Superior temporal gyrus (tissue), 1 donor: ENCODE results near the gene REG3A.

Source experiments
- DNase-seq: peaks from one replicate; pipeline ENCODE4 v3.0.0-alpha.2; 2016; ENCODE audit errors: extremely low spot score

REG3A gene

DNA sequence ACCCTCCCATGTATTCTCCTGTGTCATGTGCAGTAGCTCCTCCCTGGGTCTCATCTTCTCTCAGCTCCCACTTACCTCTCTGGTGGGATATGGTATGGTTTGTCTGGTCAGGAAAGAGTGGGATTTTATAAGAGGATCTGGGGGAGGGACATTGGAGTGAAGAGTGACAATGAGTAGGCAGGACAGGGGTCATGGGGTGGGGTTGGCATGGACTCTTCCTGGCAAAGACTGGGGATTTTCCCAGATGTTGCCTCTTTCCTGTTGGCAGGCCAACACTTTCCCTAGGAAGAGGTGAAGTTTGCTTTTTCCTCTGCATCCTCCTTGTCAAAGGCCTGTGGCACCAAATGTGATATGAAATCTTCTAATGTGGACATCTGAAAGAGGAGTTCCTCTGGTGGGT is at the start of gene REG3A:
REG3A (minus strand) TSS at position 101 of the 400 bp plus-strand sequence. CDS start 348 bp downstream, outside the sequence.
- DNase-seq: no peak

- DNase-seq: no peak
These were observed 41.2 kb upstream of the REG3A start for GRCh38 chr2:79200762-79201161.

DNA sequence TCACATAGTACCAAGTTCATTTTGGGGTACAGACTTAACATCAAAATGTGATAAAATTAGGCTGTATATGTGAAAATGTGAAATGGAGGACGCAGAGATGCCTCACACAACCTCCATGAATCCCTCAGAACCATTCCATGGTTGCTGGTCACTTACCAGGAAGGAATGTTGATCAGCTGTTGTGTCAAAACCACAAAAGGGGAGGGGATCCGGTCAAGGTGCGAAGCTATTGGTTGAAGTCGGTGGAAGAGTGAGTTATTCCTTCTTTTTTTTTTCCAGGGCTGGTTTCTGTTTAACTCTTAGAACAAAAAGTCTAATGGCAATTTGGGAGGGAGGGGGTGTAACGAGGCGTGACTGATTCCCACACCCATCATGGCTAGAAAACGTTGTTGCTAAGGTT is 32.3 kb upstream of the REG3A start:
- no peak for DNase-seq

DNA sequence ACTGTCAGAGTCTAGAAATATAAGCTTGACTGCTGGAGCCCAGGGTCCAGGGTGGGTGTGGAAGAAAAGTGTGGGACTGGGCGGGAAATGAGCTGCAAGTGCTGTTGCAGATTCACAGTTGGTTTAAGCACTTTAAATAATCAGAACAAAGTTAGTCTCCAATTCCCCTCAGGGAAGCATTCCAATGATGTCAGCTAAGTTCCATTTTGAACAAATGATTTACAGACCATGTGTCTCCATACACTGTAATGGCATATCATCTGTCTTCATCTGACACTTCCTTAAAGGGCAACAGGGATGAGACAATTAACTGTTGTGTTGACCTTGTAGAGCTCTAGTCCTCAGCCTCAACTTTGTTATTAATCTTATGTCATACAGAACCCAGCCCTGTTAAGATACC is 31.5 kb upstream of the REG3A start:
- no peak for DNase-seq

- no peak for DNase-seq
These were observed 29.9 kb upstream of the REG3A start for GRCh38 chr2:79189465-79189864.

- no peak for DNase-seq
These were observed 22.1 kb upstream of the REG3A start for GRCh38 chr2:79181617-79182016.

DNA sequence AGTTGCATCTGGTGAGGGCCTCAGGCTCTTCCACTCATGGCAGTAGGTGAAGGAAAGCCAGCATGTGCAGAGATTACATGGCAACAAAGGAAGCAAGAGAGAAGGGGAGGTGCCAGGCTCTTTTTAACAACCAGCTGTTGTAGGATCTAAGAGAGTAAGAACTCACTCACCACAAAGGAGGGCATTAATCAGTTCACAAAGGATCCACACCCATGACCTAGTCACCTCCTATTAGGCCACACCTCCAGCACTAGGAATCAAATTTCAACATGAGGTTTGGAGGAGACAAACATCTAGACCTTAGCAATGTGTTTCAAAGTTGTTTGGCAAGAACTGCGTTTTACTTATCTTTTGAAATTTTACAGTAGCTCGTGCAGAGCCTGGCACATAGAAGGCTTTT is 20.5 kb upstream of the REG3A start:
- DNase-seq: no peak

DNA sequence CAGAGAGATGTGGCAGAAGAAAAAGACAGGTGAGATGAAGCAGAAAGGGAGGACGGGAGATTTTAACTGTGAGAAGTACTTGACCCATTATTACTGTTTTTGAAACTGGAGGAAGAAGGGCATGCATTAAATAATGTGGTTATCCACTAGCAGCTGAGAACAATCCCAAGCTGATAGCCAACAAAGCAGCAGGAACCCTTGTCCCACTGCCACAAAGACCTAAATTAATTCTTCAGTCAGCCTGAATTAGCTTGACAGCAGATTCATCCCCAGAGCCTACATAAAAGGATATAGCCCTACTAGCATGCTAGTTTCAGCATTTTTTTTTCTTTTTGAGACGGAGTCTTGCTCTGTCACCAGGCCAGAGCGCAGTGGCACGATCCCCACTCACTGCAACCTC is 19.5 kb upstream of the REG3A start:
- no peak for DNase-seq

DNA sequence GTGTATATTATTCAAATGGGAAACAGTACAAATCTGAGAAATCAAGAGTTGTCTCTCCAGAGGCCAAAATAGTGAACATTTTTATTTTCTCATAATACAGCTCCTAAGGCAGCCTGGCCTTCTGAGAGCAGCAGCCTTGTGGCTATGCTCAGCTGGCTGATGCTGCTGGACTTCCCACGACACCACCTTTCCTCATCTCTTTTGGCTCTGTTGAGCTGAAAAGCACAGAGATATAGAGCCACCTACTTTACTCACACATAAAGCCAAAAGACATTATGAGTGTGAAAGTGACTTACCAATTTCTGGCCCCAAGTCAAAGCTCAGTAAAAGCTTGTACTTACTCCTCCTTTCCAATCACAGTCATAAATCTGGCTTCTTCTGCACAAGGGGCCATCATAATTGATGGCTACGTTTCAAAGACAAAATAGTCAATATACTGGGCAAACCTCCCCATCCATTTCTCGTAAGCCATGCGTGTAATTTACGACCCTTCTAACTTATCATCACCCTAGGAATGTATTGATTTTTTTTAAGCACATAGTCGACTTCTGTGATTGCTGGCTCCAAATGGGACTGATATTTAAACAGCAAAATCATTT is 18.6 kb upstream of the REG3A start:
- peak; percentile 54 for DNase-seq

DNA sequence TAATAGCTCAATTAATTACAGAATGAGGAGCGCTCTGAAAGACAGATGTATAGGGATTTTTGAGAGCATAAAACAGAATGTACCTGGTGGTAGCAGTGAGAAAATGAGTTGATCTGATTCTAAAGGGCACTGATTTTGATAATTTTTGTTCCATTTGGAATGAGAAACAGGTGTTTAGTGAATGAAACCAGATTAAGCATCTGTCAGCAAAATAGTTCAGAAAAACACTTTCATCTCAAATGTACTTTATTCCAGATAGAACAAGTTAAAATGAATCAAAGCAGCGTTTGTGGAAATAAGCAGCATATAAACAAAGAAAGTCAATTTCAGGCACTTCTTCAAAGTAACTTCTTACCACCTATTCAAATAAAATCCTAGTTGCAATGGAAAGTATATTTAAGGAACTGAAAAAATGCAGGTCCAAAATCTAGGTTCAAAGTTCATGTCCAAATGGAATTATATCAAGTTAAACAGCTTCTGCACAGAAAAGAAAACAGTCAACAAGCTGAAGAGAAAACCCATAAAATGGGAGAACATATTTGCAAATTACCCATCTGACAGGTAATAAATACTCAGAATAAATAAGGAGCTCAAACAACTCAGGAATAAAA is 11.9 kb upstream of the REG3A start:
- DNase-seq: no peak

- DNase-seq: no peak
These were observed 3.2 kb upstream of the REG3A start for GRCh38 chr2:79162801-79163200.

- no peak for DNase-seq
These were observed 2.6 kb upstream of the REG3A start for GRCh38 chr2:79162132-79162531.

DNA sequence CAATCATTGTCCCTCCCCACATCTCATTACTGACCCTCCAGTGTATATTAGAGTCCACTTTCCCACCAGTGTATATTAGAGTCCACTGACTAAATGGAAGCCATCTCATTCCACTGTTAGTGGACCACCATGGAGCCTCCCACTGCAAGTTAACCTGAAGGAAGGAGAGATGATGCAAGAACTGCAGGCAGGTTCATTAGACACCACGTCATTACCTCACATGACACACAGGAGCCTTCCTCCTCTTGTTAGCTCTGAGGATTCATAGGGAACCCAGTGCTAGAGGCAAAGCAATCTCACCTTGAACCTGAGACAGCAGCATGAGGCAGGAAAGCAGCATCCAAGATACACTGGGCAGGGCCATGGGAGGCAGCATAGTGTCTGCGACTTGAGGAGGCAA is 523 bp downstream of the REG3A start:
- no peak for DNase-seq

DNA sequence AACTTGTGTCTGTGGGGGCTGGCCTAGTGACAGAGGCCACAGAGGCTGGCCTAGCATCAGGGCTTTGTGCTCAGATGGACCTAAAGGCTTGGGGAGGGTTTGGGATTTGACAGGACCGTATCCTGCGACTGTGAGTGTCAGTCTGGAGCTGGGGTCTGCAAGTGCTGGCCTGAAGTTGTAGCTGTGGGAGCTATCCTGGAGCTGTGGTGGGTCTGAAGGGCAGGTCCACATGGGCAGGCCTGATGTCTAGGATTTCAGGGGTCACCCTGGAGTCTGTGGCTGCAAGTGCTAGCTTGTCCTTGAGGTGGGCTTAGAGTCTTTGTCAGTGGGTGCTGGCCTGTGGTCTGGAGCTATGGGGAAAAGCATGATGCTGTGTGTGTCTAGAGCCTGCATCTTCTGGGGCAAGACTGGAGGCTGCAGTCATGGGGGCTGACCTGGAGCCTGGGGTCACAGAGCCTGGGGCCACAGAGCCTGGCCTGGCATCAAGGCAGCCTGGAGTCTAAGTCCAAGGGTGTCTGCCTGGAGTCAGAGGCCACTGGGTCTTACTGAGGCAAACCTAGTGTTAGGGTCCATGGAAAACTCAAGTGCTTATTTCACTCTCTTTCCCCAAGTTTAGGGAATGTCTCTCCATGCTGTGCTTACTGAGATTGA is 3.6 kb downstream of the REG3A start:
- DNase-seq: no peak

DNA sequence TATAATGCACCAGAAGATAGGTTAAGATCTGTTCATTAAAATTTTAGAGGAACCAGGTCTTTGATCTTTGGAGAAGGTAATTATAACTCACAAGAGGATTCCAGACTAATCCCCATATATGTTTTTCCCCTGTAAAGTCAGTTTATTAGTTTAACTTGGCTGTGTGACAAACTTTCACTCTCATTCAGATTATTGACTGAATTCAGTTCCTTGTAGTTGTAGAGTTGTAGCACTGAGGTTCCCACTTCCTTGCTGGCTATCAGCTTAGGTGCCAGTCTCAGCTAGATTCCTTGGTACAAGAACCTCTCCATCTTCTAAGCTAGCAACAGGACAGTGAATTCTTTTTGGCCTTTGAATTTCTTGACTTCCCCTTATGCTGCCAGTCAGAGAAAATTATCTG is 20.1 kb downstream of the REG3A start:
- no peak for DNase-seq

DNA sequence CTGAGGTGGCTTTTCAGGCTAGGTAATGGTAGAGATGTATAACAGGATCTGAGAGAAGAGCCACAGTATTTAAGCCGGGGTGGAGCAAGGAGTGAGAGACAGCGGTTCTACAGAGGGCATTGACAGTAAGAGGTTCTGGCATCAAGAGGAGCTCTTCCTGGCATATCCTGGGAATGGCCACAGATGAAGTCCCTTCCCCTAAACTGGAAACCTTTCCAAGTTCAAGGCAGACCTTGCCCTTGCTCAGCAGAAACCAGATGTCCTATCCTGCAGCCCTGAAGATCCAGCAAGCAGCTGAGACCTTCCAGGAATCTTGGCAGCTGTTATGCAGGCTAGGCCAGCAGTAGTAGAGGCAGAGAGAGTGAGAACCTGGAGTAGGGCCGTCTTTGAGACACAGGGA is 21.2 kb downstream of the REG3A start:
- DNase-seq: no peak

- peak; percentile 20 for DNase-seq
These were observed 27.9 kb downstream of the REG3A start for GRCh38 chr2:79131687-79132086.

GRCh38 chr2:79129804-79130203 is 29.7 kb downstream of the REG3A start:
- DNase-seq: no peak

GRCh38 chr2:79129260-79129659 is 30.3 kb downstream of the REG3A start:
- DNase-seq: no peak

DNA sequence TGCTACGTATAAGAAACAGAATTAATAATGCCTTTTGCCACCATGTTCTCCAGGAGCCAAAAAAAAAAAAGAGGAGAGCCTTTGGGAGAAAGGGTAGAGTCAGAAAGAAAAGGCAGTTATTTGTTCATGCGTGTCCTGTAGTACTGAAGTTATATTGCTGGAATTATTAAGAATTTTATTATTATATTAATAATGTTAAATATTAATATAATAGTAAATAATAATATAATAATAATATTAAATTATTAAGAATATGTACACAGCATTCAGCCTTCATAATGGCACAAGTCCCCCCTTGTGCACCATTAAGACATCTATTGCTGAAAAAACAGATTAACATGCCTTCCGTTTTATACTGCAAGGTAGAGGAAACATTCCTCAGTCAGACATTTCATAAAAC is 31.1 kb downstream of the REG3A start:
- no peak for DNase-seq

GRCh38 chr2:79125721-79125985 is 33.9 kb downstream of the REG3A start:
- no peak for DNase-seq

DNA sequence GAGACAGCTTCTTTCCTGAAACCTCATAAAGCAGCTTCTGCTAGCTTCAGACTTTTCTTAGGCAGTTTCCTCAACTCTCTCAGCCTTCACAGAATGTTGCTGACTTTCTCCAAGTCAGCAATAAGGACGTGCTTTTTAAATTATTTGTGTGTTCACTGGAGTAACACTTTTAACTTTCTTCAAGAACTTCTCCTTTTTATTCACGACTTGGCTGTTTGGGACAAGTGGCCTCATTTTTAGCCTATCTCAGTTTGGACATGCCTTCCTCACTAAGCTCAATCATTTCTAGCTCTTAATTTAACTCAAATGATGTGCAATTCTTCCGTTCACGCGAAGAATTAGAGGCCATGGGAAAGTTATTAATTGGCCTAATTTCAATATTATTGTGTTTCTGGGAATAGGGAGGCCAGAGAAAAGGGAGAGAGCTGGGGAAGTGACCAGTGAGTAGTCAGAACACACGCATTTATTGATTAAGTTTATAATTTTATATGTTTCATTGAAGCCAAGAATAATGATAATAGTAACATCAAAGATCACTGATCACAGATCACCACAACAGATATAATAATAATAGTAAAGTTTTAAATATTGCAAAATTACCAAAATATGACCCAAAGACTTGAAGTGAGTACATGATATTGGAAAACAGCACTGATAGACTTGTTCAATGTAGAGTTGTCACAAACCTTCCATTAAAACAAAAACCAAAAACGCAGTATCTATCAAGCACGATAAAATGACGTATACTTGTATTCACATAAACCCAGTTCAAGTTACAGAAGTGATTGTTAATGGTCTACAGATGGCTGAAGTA is 34.4 kb downstream of the REG3A start:
- no peak for DNase-seq

DNA sequence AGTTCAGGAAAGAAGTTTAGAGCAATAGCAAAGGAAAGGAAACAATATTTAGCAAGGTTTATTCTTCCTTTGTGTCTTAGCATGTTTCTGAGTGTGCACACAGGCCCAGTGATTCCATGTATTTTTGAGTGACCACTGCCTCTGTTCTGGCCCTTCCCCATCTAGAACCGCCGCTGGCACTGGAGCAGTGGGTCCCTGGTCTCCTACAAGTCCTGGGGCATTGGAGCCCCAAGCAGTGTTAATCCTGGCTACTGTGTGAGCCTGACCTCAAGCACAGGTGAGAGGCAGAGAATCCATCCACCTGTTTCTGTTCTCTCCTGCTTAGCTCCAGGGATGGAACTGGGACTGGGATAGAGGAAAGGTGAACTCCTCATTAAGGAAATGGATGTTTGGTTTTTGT is 36.9 kb downstream of the REG3A start:
- no peak for DNase-seq
